SK-N-SH treated with all-trans-retinoic acid at 6 μM for 48 hours (cell line): ENCODE data around the gene TMEM74B.

ENCODE experiments used
- ATAC-seq: fragments of 200-7000 bp; cut with Tn5 transposase; 3 replicates; pipeline ENCODE4 v1.9.1; 2020; ENCODE audit warnings: mild to moderate bottlenecking, moderate library complexity
- ARNTL ChIP-seq: fragments of 450-650 bp; formaldehyde crosslinking; IDR thresholded peaks from 2 replicates; pipeline ENCODE4 v1.5.0; 2020; ENCODE audit warnings: low read depth, mild to moderate bottlenecking, moderate library complexity, borderline replicate concordance
- BACH2 ChIP-seq: fragments of 250-450 bp; sonication (Bioruptor Pico); IDR thresholded peaks from 2 replicates; pipeline ENCODE4 v1.9.0; 2021; ENCODE audit warnings: mild to moderate bottlenecking, borderline replicate concordance
- CSRNP3 ChIP-seq: fragments of 250-450 bp; sonication (Bioruptor Pico); IDR thresholded peaks from 2 replicates; pipeline ENCODE4 v1.5.1; 2021; ENCODE audit warnings: mild to moderate bottlenecking, moderate library complexity
- ESRRG ChIP-seq: fragments of 250-450 bp; sonication (Bioruptor Pico); IDR thresholded peaks from 2 replicates; pipeline ENCODE4 v1.6.1; 2021; ENCODE audit warnings: mild to moderate bottlenecking
- ISL1 ChIP-seq: fragments of 250-450 bp; sonication (Bioruptor Pico); IDR thresholded peaks from 2 replicates; pipeline ENCODE4 v2.1.2; 2022; ENCODE audit warnings: mild to moderate bottlenecking, moderate library complexity
- OSR1 ChIP-seq: fragments of 250-450 bp; sonication (Bioruptor Pico); IDR thresholded peaks from 2 replicates; pipeline ENCODE4 v1.8.0; 2022; ENCODE audit warnings: moderate library complexity, mild to moderate bottlenecking, inconsistent platforms
- PATZ1 ChIP-seq: fragments of 250-450 bp; sonication (Bioruptor Pico); IDR thresholded peaks from 2 replicates; pipeline ENCODE4 v1.8.0; 2020; ENCODE audit warnings: mild to moderate bottlenecking, moderate library complexity, borderline replicate concordance
- POU6F1 ChIP-seq: fragments of 250-450 bp; sonication (Bioruptor Pico); IDR thresholded peaks from 2 replicates; pipeline ENCODE4 v1.8.0; 2021; ENCODE audit warnings: low read depth, mild to moderate bottlenecking, moderate library complexity, borderline replicate concordance
- PPARA ChIP-seq: fragments of 250-450 bp; sonication (Bioruptor Pico); IDR thresholded peaks from 2 replicates; pipeline ENCODE4 v1.5.0; 2020; ENCODE audit warnings: mild to moderate bottlenecking, borderline replicate concordance
- RARB ChIP-seq: fragments of 250-450 bp; sonication (Bioruptor Pico); IDR thresholded peaks from 2 replicates; pipeline ENCODE4 v1.8.0; 2021; ENCODE audit warnings: mild to moderate bottlenecking, moderate library complexity
- SNAI2 ChIP-seq: fragments of 250-450 bp; sonication (Bioruptor Pico); IDR thresholded peaks from 2 replicates; pipeline ENCODE4 v1.5.0; 2020; ENCODE audit warnings: mild to moderate bottlenecking, moderate library complexity
- TCF4 ChIP-seq: fragments of 250-450 bp; sonication (Bioruptor Pico); IDR thresholded peaks from 2 replicates; pipeline ENCODE4 v1.8.0; 2021; ENCODE audit warnings: mild to moderate bottlenecking, moderate library complexity, borderline replicate concordance
- TSHZ2 ChIP-seq: fragments of 250-450 bp; sonication (Bioruptor Pico); IDR thresholded peaks from 2 replicates; pipeline ENCODE4 v1.5.0; 2020; ENCODE audit warnings: mild to moderate bottlenecking, moderate library complexity
- ZC3H10 ChIP-seq: fragments of 250-450 bp; sonication (Bioruptor Pico); IDR thresholded peaks from 2 replicates; pipeline ENCODE4 v1.5.1; 2021; ENCODE audit warnings: mild to moderate bottlenecking, moderate library complexity
- ZFP3 ChIP-seq: fragments of 250-450 bp; sonication (Bioruptor Pico); IDR thresholded peaks from 2 replicates; pipeline ENCODE4 v1.5.0; 2020; ENCODE audit warnings: mild to moderate bottlenecking, moderate library complexity
- ZFP30 ChIP-seq: fragments of 450-650 bp; formaldehyde crosslinking; IDR thresholded peaks from 2 replicates; pipeline ENCODE4 v1.5.0; 2022; ENCODE audit warnings: mild to moderate bottlenecking, moderate library complexity
- ZNF565 ChIP-seq: fragments of 450-650 bp; formaldehyde crosslinking; conservative IDR thresholded peaks from 2 replicates; pipeline ENCODE4 v1.5.0; 2020; ENCODE audit warnings: low read depth, mild to moderate bottlenecking, moderate library complexity
- ZNF70 ChIP-seq: fragments of 450-650 bp; formaldehyde crosslinking; IDR thresholded peaks from 2 replicates; pipeline ENCODE4 v1.5.0; 2020; ENCODE audit warnings: mild to moderate bottlenecking, moderate library complexity
- ZNF8 ChIP-seq: fragments of 450-650 bp; formaldehyde crosslinking; IDR thresholded peaks from 2 replicates; pipeline ENCODE4 v1.5.0; 2020; ENCODE audit warnings: mild to moderate bottlenecking, moderate library complexity

The TMEM74B gene

GRCh38 chr20:1205802-1206201 is 21.0 kb upstream of the TMEM74B start (continued):
- TF ChIP-seq CSRNP3 (CRISPR knock-in tag) = no peak

GRCh38 chr20:1204576-1204975 is 19.8 kb upstream of the TMEM74B start:
- no peak for TF ChIP-seq ZNF70 (CRISPR knock-in tag)
- ATAC-seq = no peak

- ATAC-seq = no peak
- TF ChIP-seq ZNF8 (CRISPR knock-in tag) = no peak
- no peak for TF ChIP-seq PATZ1 (CRISPR knock-in tag)
- no peak for TF ChIP-seq ZNF565 (CRISPR knock-in tag)
- no peak for TF ChIP-seq ZFP30 (CRISPR knock-in tag)
- TF ChIP-seq BACH2 (CRISPR knock-in tag) = no peak
- no peak for TF ChIP-seq ZNF70 (CRISPR knock-in tag)
- no peak for TF ChIP-seq ESRRG (CRISPR knock-in tag)
- no peak for TF ChIP-seq POU6F1 (CRISPR knock-in tag)
- TF ChIP-seq ARNTL (CRISPR knock-in tag) = no peak
- no peak for TF ChIP-seq TCF4 (CRISPR knock-in tag)
- no peak for TF ChIP-seq OSR1 (CRISPR knock-in tag)
Measured at GRCh38 chr20:1204113-1204512, 19.3 kb upstream of the TMEM74B start.

- TF ChIP-seq OSR1 (CRISPR knock-in tag) (no peak), PPARA (no peak), TSHZ2 (no peak)
- no peak for ATAC-seq
Measured at GRCh38 chr20:1203630-1204029, 18.8 kb upstream of the TMEM74B start.

- no peak for TF ChIP-seq ISL1
- TF ChIP-seq ZNF565 (CRISPR knock-in tag) = no peak
- no peak for ATAC-seq
Measured at GRCh38 chr20:1202762-1203504, 18.2 kb upstream of the TMEM74B start, which contains the start of gene C20orf202. Gene C20orf202, plus strand, starts transcription at chr20:1203454. Its CDS starts 132 bp downstream, at chr20:1203586.

- no peak for ATAC-seq
- TF ChIP-seq TCF4 (CRISPR knock-in tag) (no peak), POU6F1 (CRISPR knock-in tag) (no peak), SNAI2 (CRISPR knock-in tag) (no peak), ZFP3 (CRISPR knock-in tag) (no peak), TSHZ2 (no peak), ZNF70 (CRISPR knock-in tag) (no peak), ZC3H10 (CRISPR knock-in tag) (no peak), RARB (CRISPR knock-in tag) (no peak)
Measured at GRCh38 chr20:1199964-1200363, 15.2 kb upstream of the TMEM74B start.
